Measurements from ENCODE around the gene RBP2.

The RBP2 gene

DNA sequence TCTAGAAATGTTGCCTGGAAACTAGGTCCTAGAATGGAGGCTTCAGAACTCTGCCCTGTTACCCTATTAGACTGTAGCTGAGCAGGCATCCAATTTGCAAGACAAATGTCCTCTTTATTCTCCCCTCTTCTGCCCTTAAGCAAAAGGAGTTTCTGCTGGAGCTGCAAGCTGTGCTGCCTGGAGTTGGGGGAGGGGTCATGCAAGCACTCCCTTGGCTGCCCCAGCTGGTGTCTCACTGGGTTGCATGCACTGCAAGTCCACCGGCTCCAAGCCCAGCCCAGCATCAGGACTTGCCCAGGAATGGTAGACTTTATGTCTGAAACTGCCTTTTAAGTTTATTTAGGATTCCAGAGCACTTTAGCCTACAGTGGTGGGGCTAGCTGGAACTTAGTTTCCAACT lies 15.7 kb upstream of the RBP2 start:
- no peak for DNase-seq
- Histone ChIP-seq H3K27ac (no peak overlapping the region), H3K27me3 (replicated peaks) (no peaks in the 10 kb centered on the region), H3K36me3 (replicated peaks) (no peaks in the 10 kb centered on the region), H3K4me3 (ENCODE audit: low read depth, low read length) (no peak overlapping the region)
- TF ChIP-seq CTCF (IDR thresholded peaks at IDR 0.05; ENCODE audit: low read depth, low read length, missing control alignments) = no peak
- in situ Hi-C loops (cut with HindIII; ENCODE audit: low pct_ligation_motif_present, low sequenced_read_pairs) = no loop called here

- H3K4me3 ChIP-seq (ENCODE audit: low read depth, low read length) = no peak overlapping the region
- no peak for DNase-seq
- H3K27me3 ChIP-seq (replicated peaks) = no peaks in the 10 kb centered on the region
- H3K36me3 ChIP-seq (replicated peaks) = no peaks in the 10 kb centered on the region
- H3K27ac ChIP-seq = no peak overlapping the region
- no peak for TF ChIP-seq CTCF (IDR thresholded peaks at IDR 0.05; ENCODE audit: low read depth, low read length, missing control alignments)
- in situ Hi-C loops (cut with HindIII; ENCODE audit: low pct_ligation_motif_present, low sequenced_read_pairs) = no loop called here
These were observed 14.8 kb upstream of the RBP2 start for GRCh38 chr3:139491027-139491700.

DNA sequence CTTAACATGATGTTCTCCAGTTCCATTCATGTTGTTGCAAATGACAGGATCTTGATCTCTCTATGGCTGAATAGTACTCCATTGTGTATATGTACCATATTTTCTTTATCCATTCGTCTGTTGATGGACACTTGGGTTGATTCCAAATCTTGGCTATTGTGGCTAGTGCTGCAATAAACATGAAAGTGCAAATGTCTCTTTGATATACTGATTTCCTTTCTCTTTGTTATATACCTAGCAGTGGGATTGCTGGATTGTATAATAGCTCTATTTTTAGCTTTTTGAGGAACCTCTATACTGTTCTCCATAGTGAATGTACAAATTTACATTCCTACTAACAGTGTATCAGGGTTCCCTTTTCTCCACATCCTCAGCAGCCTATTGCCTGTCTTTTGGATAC lies 5.9 kb upstream of the RBP2 start:
- no peaks in the 10 kb centered on the region for H3K36me3 ChIP-seq (replicated peaks)
- H3K27me3 ChIP-seq (replicated peaks) = no peaks in the 10 kb centered on the region
- no peak overlapping the region for H3K27ac ChIP-seq
- no peak for TF ChIP-seq CTCF (IDR thresholded peaks at IDR 0.05; ENCODE audit: low read depth, low read length, missing control alignments)
- in situ Hi-C loops (cut with HindIII; ENCODE audit: low pct_ligation_motif_present, low sequenced_read_pairs) = no loop called here
- no peak for DNase-seq
- H3K4me3 ChIP-seq (ENCODE audit: low read depth, low read length) = no peak overlapping the region

GRCh38 chr3:139481116-139481515 lies 4.8 kb upstream of the RBP2 start:
- Histone ChIP-seq H3K4me3 (ENCODE audit: low read depth, low read length) (no peak overlapping the region), H3K27me3 (replicated peaks) (no peaks in the 10 kb centered on the region), H3K27ac (no peak overlapping the region), H3K36me3 (replicated peaks) (no peaks in the 10 kb centered on the region)
- in situ Hi-C loops (cut with HindIII; ENCODE audit: low pct_ligation_motif_present, low sequenced_read_pairs) = no loop called here
- no peak for TF ChIP-seq CTCF (IDR thresholded peaks at IDR 0.05; ENCODE audit: low read depth, low read length, missing control alignments)
- DNase-seq = no peak

- no peak for TF ChIP-seq CTCF (IDR thresholded peaks at IDR 0.05; ENCODE audit: low read depth, low read length, missing control alignments)
- Histone ChIP-seq H3K36me3 (replicated peaks) (no peaks in the 10 kb centered on the region), H3K27me3 (replicated peaks) (no peaks in the 10 kb centered on the region), H3K4me3 (ENCODE audit: low read depth, low read length) (no peak overlapping the region), H3K27ac (no peak overlapping the region)
- in situ Hi-C loops (cut with HindIII; ENCODE audit: low pct_ligation_motif_present, low sequenced_read_pairs) = no loop called here
- no peak for DNase-seq
These were observed 4.3 kb upstream of the RBP2 start for GRCh38 chr3:139480585-139480984.
